Tongue (tissue), 2 donors: Measurements from ENCODE around the gene SERINC3. TPM values are rescaled to one million over a fixed set of nuclear protein-coding genes. Genes with fewer than 3 reads are reported as not detected.
A peak's percentile ranks its signal among the peaks of the same experiment; 100 is the strongest.
"Not testable (repeated sequence)": the region's sequence is repeated elsewhere in the genome, so short reads cannot be mapped to it uniquely, and the experiment has no call there.

Experiments used
- DNase-seq: peaks from one replicate; pipeline ENCODE4 v3.0.0-alpha.2; 2015
- total RNA-seq: library from RNA; depleted of rRNA; stranded (reverse); fragments of >200 nt; gene quantifications from one replicate; pipeline ENCODE4 v1.2.3, GENCODE V29; 2014

The SERINC3 gene
- 42.9 TPM for total RNA-seq

GRCh38 chr20:44521484-44522481 lies at the start of gene SERINC3:
SERINC3 (minus strand) TSS chr20:44522070; CDS start chr20:44521951, 119 bp downstream.
- DNase-seq = peak; percentile 97

GRCh38 chr20:44571362-44571988 lies 49.6 kb upstream of the SERINC3 start:
- DNase-seq = no peak

DNA sequence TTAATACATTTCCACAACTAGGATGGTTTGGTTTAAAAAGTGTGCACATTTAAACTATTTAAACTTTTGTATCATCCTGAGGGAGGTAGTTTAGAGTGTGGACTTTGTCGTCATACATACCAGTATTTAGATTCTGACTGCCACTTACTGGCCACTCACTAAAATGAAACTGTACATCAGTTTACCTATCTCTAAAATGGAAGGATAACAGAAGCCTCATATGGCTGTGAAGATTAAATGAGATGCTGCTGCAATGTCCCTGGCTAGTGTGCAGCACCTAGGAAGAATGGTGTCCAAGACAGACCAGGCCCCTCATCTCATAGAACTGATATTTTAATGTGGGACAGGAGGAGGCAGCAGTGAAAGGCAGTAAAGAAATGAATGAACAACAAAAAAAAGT lies 48.5 kb upstream of the SERINC3 start:
- DNase-seq = no peak

DNA sequence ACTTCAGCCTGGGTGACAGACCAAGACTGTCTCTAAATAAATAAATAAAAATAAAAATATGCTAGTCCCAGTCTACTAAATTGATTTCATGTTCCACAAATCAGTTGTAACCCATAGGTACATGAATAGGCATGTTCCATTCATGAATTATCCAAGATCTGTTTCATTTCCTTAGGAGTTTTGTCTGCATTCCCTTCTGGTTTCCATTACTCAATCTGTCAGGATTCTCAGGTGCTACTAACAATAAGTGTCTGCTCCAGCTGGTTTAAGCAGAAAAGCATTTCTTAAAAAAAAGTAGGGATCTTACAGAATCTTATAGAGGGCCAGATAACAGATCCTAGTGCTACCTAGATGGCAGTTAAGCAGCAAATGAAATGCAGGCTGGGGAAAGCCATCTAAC lies 44.9 kb upstream of the SERINC3 start:
- DNase-seq = no peak

- DNase-seq = no peak
These were observed 44.1 kb upstream of the SERINC3 start for GRCh38 chr20:44566018-44566417.

DNA sequence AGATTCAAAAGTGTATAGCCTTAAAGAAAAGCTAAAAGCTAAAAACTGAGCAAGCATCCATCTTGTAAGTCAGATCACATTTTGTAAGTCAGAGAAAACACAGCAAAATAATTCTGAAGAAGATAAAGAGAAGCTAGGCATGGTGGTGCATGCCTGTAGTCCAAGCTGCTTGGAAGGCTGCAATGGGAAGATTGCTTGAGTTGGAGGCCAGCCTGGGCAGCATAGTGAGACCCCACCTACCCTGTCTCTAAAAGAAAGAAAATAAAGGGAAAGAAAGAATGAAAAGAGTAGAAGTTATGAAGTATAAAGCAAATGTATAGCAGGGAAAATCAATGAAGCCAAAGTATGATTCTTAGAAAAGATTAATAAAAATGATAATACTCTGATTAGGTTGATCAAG lies 40.0 kb upstream of the SERINC3 start:
- DNase-seq = no peak

GRCh38 chr20:44560818-44561217 lies 38.9 kb upstream of the SERINC3 start:
- not testable (repeated sequence) for DNase-seq

- DNase-seq = no peak
These were observed 38.4 kb upstream of the SERINC3 start for GRCh38 chr20:44560229-44560628.

- DNase-seq = no peak
These were observed 37.4 kb upstream of the SERINC3 start for GRCh38 chr20:44559302-44559701.

GRCh38 chr20:44552950-44553908 lies 31.4 kb upstream of the SERINC3 start:
- peak; percentile 74 for DNase-seq

DNA sequence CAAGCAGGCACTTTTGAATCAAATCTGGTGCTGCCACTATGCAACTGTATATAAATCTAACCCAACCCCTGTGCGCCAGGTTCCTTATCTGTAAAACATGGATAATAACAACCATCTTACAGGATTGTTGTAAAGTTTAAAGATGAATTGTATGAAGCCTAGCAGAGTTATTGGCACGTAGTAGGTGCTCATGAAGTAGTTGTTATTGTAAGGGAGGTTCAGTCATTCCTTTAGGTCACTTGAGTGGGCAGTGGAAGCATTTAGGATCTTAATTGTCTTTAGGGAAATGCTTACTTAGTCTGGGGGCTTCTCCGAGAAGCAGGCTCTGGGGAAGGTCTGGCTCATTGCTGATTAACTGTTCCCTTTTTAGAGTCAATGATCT lies 30.7 kb upstream of the SERINC3 start:
- no peak for DNase-seq

GRCh38 chr20:44552050-44552449 lies 30.2 kb upstream of the SERINC3 start:
- no peak for DNase-seq

- DNase-seq = no peak
These were observed 27.3 kb upstream of the SERINC3 start for GRCh38 chr20:44549123-44549522.

DNA sequence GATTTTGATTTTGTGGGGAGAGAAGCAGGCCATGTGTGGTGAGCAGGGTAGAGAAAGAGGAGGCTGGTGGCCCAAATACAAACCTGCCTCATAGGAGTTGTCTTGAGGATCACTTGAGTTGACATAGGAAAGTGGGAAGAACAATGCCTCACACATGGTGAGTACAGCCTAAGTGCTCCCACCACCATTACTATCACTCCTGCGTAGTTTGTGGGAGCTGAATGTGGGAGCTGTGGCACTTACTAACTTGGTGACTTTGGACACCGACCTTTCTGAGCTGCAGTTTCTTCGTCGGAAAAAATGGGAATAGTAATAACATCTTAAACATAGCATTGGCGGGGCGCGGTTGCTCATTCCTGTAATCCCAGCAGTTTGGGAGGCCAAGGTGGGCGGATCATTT lies 25.5 kb upstream of the SERINC3 start:
- no peak for DNase-seq

DNA sequence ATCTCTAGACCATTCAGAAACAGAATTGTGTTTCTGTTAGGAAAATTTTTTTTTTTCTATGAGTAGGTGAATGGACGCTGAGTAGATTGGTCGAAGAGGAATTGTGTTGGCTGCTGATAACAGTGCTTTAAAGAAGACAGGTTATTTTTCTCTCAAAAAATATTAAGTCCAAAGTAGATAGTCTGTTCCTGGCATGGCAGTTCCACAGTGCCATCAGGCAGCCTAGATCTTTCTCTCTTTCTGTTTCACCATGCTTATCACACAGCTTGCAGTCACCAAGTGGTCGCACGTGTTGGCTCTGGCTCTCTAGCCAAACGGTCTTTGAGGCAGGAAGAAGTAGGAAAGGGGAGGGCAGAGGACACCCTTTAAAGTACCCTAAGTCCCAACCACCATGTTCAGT lies 22.4 kb upstream of the SERINC3 start:
- DNase-seq = no peak

DNA sequence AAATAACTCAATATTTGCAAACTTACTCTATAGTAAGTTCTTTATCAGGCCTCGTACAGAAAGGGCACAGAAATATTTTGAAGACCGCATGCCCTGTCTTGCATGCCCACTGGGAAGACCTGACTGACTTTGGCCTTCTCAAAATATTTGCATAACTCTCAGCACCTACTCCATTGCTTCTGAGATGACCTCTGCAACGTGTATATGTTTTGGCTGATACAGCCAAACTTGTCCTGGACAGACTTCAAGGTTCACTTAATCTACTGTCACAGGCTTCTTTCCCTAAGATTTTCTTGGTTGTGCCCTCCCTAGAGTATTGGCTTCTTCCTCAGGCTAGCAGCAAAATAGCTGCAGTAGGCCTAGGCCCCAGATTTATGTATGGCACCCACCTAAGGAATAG lies 21.5 kb upstream of the SERINC3 start:
- DNase-seq = no peak

DNA sequence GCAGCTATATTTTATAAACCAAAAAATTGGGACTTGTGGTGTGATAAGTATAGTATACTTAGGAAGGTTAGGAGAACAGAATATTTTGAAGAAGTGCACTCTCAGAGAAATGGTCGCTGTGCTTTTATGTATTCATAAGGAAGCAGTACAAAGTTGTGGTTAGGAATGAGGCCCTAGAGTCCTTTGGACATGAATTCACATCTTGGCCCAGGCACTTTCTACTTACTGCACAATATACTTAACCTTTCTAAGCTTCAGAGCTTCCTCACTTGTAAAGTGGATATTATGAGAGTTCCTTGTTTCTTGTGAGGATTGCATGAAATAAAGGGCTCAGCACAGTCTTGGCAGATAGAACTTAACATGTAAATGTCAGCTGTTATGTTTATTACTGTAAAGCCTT lies 21.0 kb upstream of the SERINC3 start:
- DNase-seq = no peak

- DNase-seq = no peak
These were observed 20.1 kb upstream of the SERINC3 start for GRCh38 chr20:44541992-44542391.

- DNase-seq = no peak
These were observed 19.0 kb upstream of the SERINC3 start for GRCh38 chr20:44540834-44541233.

GRCh38 chr20:44537993-44538392 lies 16.1 kb upstream of the SERINC3 start:
- DNase-seq = no peak

- no peak for DNase-seq
These were observed 14.3 kb upstream of the SERINC3 start for GRCh38 chr20:44536175-44536574.

DNA sequence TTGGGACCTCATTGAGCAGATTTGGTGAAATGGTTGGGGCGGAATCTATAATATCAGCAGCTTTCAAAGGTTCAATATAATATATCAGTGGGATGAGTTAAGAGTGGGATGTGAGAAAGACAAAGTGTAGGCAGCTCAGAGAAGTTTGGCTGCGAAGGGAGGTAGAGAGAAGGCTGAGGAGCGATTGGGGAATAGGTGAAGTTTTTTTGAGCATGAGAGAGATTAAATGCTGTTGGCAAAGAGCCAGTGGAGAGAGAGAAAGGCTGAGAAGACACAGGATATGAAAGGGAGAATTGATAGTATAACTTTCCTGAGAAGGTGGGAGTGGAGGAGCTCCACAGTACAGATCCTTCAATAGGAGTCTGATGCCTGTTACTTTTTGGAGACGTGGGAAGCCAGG lies 12.1 kb upstream of the SERINC3 start:
- no peak for DNase-seq

DNA sequence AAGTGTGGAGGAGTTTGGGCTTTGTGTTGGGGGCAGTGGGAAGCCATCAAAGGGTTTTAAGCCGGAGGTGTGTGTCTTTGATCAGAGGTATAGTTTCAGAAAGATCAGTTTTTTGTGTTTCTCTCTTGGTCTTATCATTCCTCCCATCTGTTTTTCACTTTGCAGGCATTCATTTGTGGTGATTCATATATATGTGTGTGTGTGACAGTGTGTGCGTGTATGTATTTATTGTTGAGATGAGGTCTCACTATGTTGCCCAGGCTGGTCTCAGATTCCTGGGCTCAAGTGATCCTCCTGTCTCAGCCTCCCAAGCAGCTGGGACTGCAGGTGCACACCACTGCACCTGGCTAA lies 11.1 kb upstream of the SERINC3 start:
- DNase-seq = no peak
